ENCODE measurements around the gene B4GALT6.

DNA sequence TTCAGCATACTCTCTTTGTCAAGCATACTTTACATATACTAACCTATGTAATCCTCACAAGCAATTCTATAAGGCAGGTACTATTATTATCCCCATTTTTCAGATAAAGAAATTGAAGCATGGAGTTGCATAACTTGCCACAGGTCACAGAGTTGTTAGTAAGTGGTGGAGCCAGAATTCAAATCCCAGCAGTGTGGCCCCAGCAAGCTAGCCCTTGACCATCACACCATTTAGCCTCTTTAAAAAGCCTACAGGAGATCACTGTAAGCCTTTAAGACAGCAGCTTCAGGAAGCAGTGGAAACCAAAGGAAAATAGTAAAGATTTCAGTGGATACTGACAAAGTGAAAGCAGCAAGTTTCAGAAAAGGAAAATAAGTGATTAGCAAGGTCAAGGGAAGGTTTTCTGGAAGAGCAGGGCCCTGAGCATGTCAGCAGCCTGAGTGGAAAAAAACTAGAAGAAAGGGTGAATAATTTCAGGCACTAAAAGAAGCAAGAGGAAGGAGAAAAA lies 11.7 kb downstream of the B4GALT6 start:
- no peak for TF ChIP-seq POLR2A (IDR thresholded peaks at IDR 0.05)
- TF ChIP-seq, protein P1, sequence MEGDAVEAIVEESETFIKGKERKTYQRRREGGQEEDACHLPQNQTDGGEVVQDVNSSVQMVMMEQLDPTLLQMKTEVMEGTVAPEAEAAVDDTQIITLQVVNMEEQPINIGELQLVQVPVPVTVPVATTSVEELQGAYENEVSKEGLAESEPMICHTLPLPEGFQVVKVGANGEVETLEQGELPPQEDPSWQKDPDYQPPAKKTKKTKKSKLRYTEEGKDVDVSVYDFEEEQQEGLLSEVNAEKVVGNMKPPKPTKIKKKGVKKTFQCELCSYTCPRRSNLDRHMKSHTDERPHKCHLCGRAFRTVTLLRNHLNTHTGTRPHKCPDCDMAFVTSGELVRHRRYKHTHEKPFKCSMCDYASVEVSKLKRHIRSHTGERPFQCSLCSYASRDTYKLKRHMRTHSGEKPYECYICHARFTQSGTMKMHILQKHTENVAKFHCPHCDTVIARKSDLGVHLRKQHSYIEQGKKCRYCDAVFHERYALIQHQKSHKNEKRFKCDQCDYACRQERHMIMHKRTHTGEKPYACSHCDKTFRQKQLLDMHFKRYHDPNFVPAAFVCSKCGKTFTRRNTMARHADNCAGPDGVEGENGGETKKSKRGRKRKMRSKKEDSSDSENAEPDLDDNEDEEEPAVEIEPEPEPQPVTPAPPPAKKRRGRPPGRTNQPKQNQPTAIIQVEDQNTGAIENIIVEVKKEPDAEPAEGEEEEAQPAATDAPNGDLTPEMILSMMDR (IDR thresholded peaks at IDR 0.05), result no peak
- TF ChIP-seq POLR2AphosphoS5 (IDR thresholded peaks at IDR 0.05), result no peak

Data from transverse colon (tissue), 4 donors.